ENCODE results near the gene CFAP299.
A peak's percentile ranks its signal among the peaks of the same experiment; 100 is the strongest.

Gene CFAP299

GRCh38 chr4:80447493-80447892, 112.0 kb downstream of the CFAP299 start:
- no peaks in the 10 kb centered on the region for H3K9me3 ChIP-seq (ENCODE audit: control insufficient read depth, insufficient read depth, low read length)
- H3K27me3 ChIP-seq (ENCODE audit: control insufficient read depth, insufficient read depth, low read length) = no peaks in the 10 kb centered on the region
- H3K4me1 ChIP-seq (ENCODE audit: control insufficient read depth, insufficient read depth, low read length) = no peaks in the 10 kb centered on the region
- no peak overlapping the region for H3K27ac ChIP-seq (ENCODE audit: low read depth, low read length)
- no peak overlapping the region for H3K9ac ChIP-seq (ENCODE audit: low read depth, low read length)
- H3K36me3 ChIP-seq (ENCODE audit: control insufficient read depth, insufficient read depth, low read length) = no peaks in the 10 kb centered on the region
- no peak overlapping the region for H3K4me3 ChIP-seq (ENCODE audit: low read depth, low read length)

DNA sequence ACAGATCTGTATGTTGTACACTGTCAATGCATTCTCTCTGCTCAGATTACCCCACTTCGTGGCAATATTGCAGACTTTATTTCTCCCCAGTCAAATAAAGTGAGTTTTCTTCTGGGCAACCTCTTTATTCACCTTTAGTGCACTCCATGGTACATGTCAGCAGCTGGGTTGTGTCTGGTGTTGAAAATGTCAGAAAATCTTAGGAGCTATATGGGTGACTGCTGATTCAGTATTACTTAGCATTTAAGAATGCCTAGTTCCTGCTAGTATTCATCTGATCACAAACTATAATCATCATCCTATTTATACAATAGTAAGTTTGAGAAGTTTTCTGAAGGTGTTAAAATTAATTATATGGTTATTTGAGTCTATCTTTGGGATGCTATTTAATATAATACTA, 112.5 kb downstream of the CFAP299 start:
- Histone ChIP-seq H3K27me3 (ENCODE audit: control insufficient read depth, insufficient read depth, low read length) (no peaks in the 10 kb centered on the region), H3K9me3 (ENCODE audit: control insufficient read depth, insufficient read depth, low read length) (no peaks in the 10 kb centered on the region), H3K9ac (ENCODE audit: low read depth, low read length) (no peak overlapping the region), H3K4me3 (ENCODE audit: low read depth, low read length) (no peak overlapping the region), H3K27ac (ENCODE audit: low read depth, low read length) (no peak overlapping the region), H3K36me3 (ENCODE audit: control insufficient read depth, insufficient read depth, low read length) (no peaks in the 10 kb centered on the region), H3K4me1 (ENCODE audit: control insufficient read depth, insufficient read depth, low read length) (no peaks in the 10 kb centered on the region)

DNA sequence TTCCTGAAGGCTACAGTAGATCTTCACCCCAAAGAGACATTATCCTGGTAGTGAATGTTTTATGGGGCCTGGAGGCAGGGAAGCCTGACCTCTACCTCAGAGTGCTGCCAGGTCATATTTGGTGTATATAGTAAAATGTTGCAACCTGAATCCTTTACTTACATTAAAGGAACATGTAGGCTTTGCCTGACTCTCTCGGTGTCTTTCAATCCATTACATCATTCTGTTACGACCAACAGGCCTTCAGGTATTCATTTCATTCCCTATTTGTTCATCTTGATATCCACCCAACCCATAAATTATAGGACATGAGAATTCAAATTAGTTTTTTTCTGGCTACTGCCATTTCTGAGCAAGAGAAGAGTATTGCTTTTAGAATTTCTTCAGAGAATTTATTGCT, 116.5 kb downstream of the CFAP299 start:
- H3K27me3 ChIP-seq (ENCODE audit: control insufficient read depth, insufficient read depth, low read length) = no peaks in the 10 kb centered on the region
- H3K9ac ChIP-seq (ENCODE audit: low read depth, low read length) = no peak overlapping the region
- H3K4me3 ChIP-seq (ENCODE audit: low read depth, low read length) = no peak overlapping the region
- H3K4me1 ChIP-seq (ENCODE audit: control insufficient read depth, insufficient read depth, low read length) = peaks cover 15% of the 10 kb centered on the region
- H3K27ac ChIP-seq (ENCODE audit: low read depth, low read length) = no peak overlapping the region
- H3K36me3 ChIP-seq (ENCODE audit: control insufficient read depth, insufficient read depth, low read length) = no peaks in the 10 kb centered on the region
- no peaks in the 10 kb centered on the region for H3K9me3 ChIP-seq (ENCODE audit: control insufficient read depth, insufficient read depth, low read length)

GRCh38 chr4:80452768-80453167, 117.2 kb downstream of the CFAP299 start:
- no peaks in the 10 kb centered on the region for H3K27me3 ChIP-seq (ENCODE audit: control insufficient read depth, insufficient read depth, low read length)
- H3K4me1 ChIP-seq (ENCODE audit: control insufficient read depth, insufficient read depth, low read length) = peaks cover 15% of the 10 kb centered on the region
- H3K36me3 ChIP-seq (ENCODE audit: control insufficient read depth, insufficient read depth, low read length) = no peaks in the 10 kb centered on the region
- H3K9ac ChIP-seq (ENCODE audit: low read depth, low read length) = no peak overlapping the region
- no peak overlapping the region for H3K4me3 ChIP-seq (ENCODE audit: low read depth, low read length)
- no peaks in the 10 kb centered on the region for H3K9me3 ChIP-seq (ENCODE audit: control insufficient read depth, insufficient read depth, low read length)
- no peak overlapping the region for H3K27ac ChIP-seq (ENCODE audit: low read depth, low read length)

GRCh38 chr4:80454040-80454439, 118.5 kb downstream of the CFAP299 start:
- H3K9ac ChIP-seq (ENCODE audit: low read depth, low read length) = no peak overlapping the region
- H3K9me3 ChIP-seq (ENCODE audit: control insufficient read depth, insufficient read depth, low read length) = no peaks in the 10 kb centered on the region

GRCh38 chr4:80454556-80454955, 119.0 kb downstream of the CFAP299 start:
- peaks cover 18% of the 10 kb centered on the region for H3K4me1 ChIP-seq (ENCODE audit: control insufficient read depth, insufficient read depth, low read length)
- H3K36me3 ChIP-seq (ENCODE audit: control insufficient read depth, insufficient read depth, low read length) = no peaks in the 10 kb centered on the region
- H3K4me3 ChIP-seq (ENCODE audit: low read depth, low read length) = no peak overlapping the region
- H3K9ac ChIP-seq (ENCODE audit: low read depth, low read length) = no peak overlapping the region
- H3K27me3 ChIP-seq (ENCODE audit: control insufficient read depth, insufficient read depth, low read length) = no peaks in the 10 kb centered on the region
- no peaks in the 10 kb centered on the region for H3K9me3 ChIP-seq (ENCODE audit: control insufficient read depth, insufficient read depth, low read length)
- H3K27ac ChIP-seq (ENCODE audit: low read depth, low read length) = peak overlapping the region; percentile 74

More at GRCh38 chr4:80454040-80454439, 118.5 kb downstream of the CFAP299 start:
- H3K4me1 ChIP-seq (ENCODE audit: control insufficient read depth, insufficient read depth, low read length) = peaks cover 15% of the 10 kb centered on the region
- peak overlapping the region; percentile 74 for H3K27ac ChIP-seq (ENCODE audit: low read depth, low read length)
- H3K27me3 ChIP-seq (ENCODE audit: control insufficient read depth, insufficient read depth, low read length) = no peaks in the 10 kb centered on the region
- no peaks in the 10 kb centered on the region for H3K36me3 ChIP-seq (ENCODE audit: control insufficient read depth, insufficient read depth, low read length)
- H3K4me3 ChIP-seq (ENCODE audit: low read depth, low read length) = no peak overlapping the region

DNA sequence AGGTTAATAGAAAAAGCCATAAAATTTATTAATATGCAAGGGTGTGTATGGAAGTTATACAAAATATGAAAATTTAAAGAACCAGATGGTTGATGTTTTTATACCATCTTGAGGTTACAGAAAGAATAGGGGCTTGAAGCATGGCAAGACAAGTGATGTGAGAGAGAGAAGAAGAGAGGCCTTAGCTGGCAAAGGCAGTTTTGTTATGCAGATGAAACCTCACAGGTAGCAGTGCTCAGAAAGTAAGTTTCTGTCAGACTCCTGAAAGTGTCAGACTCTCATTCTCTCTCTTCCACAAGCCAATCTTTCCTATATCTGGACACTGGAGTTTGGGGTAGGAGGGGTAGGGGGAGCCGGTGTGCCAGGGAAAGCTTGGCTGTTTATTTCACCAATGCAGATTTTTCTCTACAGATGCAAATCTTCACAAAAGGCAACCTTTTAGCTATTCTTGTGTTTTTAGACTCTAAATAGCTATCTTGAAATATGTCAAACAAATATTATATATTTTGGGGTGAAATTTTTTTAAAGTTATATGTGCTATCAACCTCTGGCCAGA, 124.5 kb downstream of the CFAP299 start:
- H3K27me3 ChIP-seq (ENCODE audit: control insufficient read depth, insufficient read depth, low read length) = no peaks in the 10 kb centered on the region
- H3K27ac ChIP-seq (ENCODE audit: low read depth, low read length) = no peak overlapping the region
- H3K9me3 ChIP-seq (ENCODE audit: control insufficient read depth, insufficient read depth, low read length) = no peaks in the 10 kb centered on the region
- no peak overlapping the region for H3K9ac ChIP-seq (ENCODE audit: low read depth, low read length)
- peaks cover 36% of the 10 kb centered on the region for H3K4me1 ChIP-seq (ENCODE audit: control insufficient read depth, insufficient read depth, low read length)
- H3K36me3 ChIP-seq (ENCODE audit: control insufficient read depth, insufficient read depth, low read length) = no peaks in the 10 kb centered on the region
- no peak overlapping the region for H3K4me3 ChIP-seq (ENCODE audit: low read depth, low read length)

DNA sequence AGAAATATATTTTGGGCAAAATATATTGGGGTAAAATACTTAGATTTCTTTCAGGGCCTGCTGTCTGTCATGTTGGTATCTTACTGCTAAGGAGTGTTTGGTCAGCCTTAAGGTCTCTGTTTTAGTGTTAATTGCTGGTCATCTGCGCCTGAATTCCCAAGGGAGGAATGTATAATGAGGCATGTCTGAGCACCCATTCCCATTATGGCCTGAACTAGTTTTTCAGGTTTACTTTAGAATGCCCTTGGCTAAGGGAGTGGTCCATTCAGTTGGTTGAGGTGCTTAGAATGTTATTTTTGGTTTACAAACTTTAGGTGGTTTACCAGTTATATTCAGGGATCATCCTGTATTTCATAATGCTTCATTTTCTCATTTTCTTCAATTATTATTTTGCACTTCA, 125.9 kb downstream of the CFAP299 start:
- H3K4me3 ChIP-seq (ENCODE audit: low read depth, low read length) = peak overlapping the region; percentile 14
- no peaks in the 10 kb centered on the region for H3K9me3 ChIP-seq (ENCODE audit: control insufficient read depth, insufficient read depth, low read length)
- no peaks in the 10 kb centered on the region for H3K27me3 ChIP-seq (ENCODE audit: control insufficient read depth, insufficient read depth, low read length)
- H3K27ac ChIP-seq (ENCODE audit: low read depth, low read length) = peak overlapping the region; percentile 44
- no peaks in the 10 kb centered on the region for H3K36me3 ChIP-seq (ENCODE audit: control insufficient read depth, insufficient read depth, low read length)
- H3K9ac ChIP-seq (ENCODE audit: low read depth, low read length) = no peak overlapping the region
- peaks cover 33% of the 10 kb centered on the region for H3K4me1 ChIP-seq (ENCODE audit: control insufficient read depth, insufficient read depth, low read length)

DNA sequence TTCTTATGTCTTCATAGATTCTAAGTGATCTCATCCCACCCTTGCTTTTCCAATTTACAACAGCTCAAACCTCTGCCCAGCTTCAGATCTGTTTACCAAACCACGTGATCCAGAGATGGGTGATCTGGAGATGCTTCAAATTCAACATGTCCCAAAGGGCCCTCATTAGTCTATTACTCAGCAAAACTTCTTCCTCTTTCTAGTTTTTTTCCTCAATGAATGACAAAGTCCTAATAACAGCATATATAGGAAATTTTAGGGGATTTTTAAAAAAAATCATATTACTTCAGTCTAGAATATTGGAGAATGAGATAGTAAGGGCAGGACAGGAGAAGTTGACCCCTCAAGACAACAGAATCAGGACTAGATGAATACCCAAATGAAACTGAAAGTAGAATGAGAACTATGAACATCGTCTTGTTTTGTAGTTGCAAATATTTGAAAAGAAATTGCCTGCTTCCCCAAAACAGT, 127.1 kb downstream of the CFAP299 start:
- Histone ChIP-seq H3K27me3 (ENCODE audit: control insufficient read depth, insufficient read depth, low read length) (no peaks in the 10 kb centered on the region), H3K9ac (ENCODE audit: low read depth, low read length) (no peak overlapping the region), H3K4me3 (ENCODE audit: low read depth, low read length) (no peak overlapping the region), H3K9me3 (ENCODE audit: control insufficient read depth, insufficient read depth, low read length) (no peaks in the 10 kb centered on the region), H3K27ac (ENCODE audit: low read depth, low read length) (no peak overlapping the region), H3K4me1 (ENCODE audit: control insufficient read depth, insufficient read depth, low read length) (peaks cover 33% of the 10 kb centered on the region), H3K36me3 (ENCODE audit: control insufficient read depth, insufficient read depth, low read length) (no peaks in the 10 kb centered on the region)

DNA sequence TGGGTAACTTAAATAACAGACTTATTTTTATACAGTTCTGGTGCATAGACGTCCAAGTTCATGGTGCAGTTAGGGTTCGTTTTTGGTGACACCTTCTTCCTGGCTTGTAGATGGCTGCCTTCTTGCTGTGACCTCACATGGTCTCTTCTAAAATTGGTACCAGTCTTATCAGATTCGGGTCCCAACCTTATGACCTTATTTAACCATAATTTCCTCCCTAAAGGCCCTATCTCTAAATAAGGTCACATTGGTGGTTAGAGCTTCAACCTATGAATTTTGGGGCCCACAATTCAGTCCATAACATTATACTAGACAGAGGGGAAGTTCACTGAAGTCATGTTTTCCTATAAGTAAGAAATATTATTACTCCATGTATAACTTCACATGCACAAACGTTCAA, 128.0 kb downstream of the CFAP299 start:
- Histone ChIP-seq H3K27me3 (ENCODE audit: control insufficient read depth, insufficient read depth, low read length) (no peaks in the 10 kb centered on the region), H3K9ac (ENCODE audit: low read depth, low read length) (no peak overlapping the region), H3K4me1 (ENCODE audit: control insufficient read depth, insufficient read depth, low read length) (peaks cover 33% of the 10 kb centered on the region)

GRCh38 chr4:80465238-80465637, 129.7 kb downstream of the CFAP299 start:
- Histone ChIP-seq H3K9ac (ENCODE audit: low read depth, low read length) (no peak overlapping the region), H3K4me3 (ENCODE audit: low read depth, low read length) (no peak overlapping the region), H3K36me3 (ENCODE audit: control insufficient read depth, insufficient read depth, low read length) (no peaks in the 10 kb centered on the region), H3K4me1 (ENCODE audit: control insufficient read depth, insufficient read depth, low read length) (peaks cover 33% of the 10 kb centered on the region), H3K9me3 (ENCODE audit: control insufficient read depth, insufficient read depth, low read length) (no peaks in the 10 kb centered on the region), H3K27me3 (ENCODE audit: control insufficient read depth, insufficient read depth, low read length) (no peaks in the 10 kb centered on the region), H3K27ac (ENCODE audit: low read depth, low read length) (no peak overlapping the region)

More for the DNA sequence above, 128.0 kb downstream of the CFAP299 start:
- H3K4me3 ChIP-seq (ENCODE audit: low read depth, low read length) = no peak overlapping the region
- H3K9me3 ChIP-seq (ENCODE audit: control insufficient read depth, insufficient read depth, low read length) = no peaks in the 10 kb centered on the region
- no peaks in the 10 kb centered on the region for H3K36me3 ChIP-seq (ENCODE audit: control insufficient read depth, insufficient read depth, low read length)
- H3K27ac ChIP-seq (ENCODE audit: low read depth, low read length) = no peak overlapping the region
